GM18499 (cell line): ENCODE data around the gene CASTOR1.

Experiments used
- ATAC-seq: cut with Tn5 transposase; IDR thresholded peaks from one replicate; pipeline ENCODE4 v1.9.1; 2021; ENCODE audit warnings: moderate number of reproducible peaks; ENCODE audit not compliant: insufficient read depth, unreplicated experiment

The CASTOR1 gene

DNA sequence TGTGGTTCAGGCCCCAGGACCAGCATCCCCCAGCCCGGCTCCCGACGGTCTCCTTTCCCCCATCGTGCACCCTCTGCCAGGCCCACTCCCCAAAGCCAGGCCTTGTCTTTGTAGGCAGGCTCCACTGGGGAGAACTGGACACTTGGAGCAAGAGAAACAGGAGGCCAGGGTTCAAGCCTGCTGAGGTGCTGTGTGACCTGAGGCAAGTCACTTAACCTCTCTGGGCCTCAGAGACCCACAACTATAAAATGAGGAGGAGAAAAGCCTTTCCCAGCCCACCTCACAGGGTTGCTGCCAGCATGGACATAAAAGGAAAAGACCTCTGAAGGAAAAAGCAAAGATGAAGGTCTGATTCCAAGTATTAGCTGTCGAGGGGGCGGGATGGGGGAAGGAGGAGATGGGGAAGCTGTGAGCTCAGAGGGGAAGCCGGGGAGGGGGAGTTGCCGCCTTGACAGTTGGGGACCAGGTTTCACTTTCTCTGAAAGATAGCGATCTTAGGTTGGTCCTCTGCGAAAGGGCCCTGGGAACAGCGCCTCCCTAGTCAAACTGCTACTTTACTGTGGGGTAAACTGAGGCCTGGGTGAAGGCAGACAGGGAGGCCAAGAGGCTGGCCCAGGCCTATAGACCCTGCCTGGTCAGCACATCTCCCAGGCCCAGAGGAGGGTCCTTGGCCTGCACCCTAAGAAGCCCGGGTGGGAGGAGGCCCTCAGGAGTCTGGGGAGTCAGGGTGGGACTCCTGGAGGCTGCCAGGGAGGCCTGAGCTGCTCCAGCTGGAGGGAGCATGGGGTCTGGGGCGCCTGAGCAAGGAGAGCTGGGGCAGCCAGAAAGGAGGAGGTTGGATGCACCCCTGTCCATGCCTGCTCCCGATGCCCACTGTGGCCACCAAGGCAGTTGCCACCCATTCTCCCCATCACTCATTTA lies 21.7 kb downstream of the CASTOR1 start:
- no peak for ATAC-seq

DNA sequence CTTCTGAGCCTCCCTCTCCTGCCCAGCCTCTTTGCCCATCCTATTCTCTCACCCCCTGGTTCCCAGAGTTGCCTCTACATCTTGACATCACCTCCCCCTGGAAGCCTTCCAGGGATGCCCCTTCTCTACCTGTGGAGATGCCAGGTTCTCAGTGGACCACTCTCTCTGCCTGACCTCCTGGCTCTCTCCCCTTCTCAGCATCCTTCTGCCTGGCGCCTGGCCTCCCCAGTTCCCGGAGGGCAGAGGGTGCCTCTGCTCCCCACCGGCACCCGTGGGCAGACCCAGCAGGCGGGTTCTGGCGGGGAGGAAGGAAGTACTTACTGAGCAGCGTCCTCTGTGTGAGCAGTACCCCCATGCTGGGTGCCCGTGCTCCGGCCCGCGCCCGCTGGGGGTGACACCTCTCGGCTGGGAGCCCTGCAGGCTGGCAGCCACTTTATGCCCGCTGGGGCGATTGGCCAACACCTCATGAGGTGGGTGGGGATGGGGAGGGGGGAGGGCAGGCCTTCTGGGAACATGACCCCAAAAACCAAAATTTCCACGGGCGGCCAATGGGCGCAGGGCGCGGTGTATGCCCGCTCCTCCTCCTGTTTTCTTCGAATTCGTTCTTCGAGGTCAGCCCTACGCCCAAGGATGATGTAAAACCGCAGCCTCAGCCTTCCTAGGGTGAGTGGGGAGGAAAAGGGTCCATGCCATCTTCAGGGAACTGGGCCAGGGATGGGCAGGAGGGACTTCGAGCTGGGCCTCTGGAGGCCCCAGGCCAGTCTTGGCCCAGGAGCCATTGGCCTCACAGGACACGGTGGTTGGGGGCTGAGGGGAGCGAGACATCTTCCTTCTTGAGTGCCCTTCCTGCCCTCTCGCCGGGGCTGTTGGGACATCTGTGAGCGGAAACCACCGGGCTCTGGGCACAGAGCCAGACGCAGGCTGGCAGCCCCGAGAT lies 22.6 kb downstream of the CASTOR1 start, which contains the start of gene OSM:
OSM (minus strand) TSS at position 407 of the 937 bp plus-strand sequence; CDS start at position 355, 52 bp downstream.
- no peak for ATAC-seq

DNA sequence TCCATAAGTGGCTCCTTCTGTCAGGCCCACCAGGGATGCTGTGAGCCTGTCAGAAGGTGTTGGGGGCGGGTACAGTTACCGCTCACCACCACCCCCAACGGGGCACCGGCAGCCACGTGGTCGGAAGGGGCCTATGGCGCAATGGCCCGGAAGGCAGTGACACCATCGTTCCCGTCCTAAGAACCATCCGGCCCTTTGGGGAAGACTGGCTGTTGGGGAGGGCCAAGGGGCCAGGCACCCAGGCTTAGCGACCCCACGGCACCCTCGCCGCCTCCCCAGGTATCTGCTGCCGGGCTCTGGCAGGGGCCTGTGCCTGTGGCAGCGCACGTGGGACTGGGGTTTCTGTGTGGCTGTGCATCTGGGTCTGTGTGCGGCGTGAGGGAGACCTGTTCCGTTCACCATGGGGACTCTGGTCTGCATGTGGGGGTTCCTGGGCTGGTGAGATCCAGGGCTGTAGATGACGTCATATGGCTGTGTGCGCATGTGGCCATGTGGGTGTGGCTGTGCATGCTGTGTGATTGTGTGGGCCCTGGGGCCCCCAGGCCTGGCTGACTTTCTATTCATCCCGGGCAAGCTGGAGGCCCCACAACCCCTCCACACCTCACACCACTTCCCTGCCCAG lies 23.4 kb downstream of the CASTOR1 start:
- ATAC-seq = peak; percentile 43

DNA sequence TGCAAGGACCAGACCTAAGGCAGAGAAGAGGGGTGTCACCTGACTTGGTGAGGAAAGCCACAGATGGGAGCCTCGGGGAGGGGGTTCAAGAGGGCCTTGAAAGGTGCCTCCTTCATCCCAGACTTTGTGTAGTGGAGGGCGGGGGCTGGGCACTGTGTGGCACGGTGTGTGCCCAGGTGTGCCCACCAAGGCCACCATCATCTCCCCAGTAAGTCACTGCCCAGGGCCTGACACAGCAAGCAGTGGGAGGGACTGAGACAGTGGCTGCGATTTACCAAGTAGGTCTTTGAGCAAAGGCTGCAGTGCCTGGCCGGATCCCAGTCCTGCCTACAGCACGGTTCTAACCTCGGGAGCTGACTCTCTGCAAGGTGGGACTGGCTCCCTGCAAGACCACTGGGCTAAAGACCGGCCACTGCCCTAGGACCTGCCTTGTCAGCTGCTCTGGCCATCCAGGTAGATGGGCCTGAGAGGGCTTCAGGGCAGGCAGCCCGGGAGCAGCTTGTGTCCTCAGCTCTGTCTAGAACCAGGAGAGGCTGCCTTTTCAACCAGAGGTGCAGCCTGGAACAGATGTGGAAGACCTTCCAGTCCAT lies 24.1 kb downstream of the CASTOR1 start:
- ATAC-seq = no peak

DNA sequence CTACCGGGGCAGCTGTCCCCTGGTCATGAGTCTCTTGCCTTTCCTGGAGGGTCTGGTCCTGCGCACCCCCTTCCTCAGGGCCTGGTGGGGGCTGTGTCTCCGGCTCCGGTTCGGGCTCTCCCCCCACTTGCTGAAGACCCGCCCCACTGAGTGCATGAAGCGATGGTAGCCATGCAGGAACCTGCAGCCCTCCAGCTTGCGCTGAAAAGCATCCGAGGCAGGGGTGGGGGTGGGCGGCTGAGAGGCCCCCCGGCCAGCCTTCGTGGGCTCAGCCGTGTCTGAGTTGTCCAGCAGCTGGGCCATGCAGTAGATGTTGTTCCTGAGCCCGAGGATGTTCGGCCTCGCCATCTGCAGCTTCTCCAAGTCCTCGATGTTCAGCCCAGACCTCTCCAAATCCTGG lies 25.4 kb downstream of the CASTOR1 start:
- ATAC-seq = no peak

DNA sequence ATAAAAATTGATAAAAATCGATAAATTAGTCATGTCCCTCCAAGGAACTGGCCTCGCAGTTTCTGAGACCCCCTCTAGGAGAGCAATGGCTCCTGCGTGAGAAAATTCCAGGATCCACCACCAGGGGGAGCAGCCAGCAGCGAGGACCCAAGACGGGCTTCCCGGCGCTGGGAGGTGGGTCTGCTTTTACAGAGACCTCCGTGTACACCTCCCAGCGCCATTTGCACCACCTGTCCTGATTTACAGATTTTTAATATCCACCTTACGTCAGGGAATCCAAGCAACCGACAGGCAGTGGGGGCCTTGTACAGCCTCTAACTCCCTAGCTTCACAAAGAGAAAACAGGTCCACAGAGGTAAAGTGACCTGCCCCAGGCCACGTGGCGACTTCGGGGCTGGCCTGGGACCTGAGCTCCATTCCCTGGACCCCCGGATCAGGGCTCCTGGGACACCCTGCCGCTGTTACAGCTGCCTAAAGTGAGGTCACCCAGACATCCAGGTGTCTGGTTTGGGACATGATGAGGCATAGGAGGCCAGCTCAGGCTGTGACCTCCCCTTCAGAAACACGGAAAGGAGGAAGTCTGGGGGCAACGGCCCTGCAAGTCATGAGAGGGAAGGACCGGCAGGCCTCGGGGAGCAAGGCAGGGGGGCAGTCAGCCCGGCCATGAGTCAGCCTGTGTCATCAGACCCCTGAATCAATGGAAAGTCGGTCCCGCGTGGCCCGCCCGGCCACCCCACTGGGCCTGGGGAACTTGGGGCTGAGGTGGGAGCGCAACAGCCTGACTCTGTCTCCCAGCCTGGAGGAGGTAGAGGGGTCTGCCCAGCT lies 26.2 kb downstream of the CASTOR1 start:
- no peak for ATAC-seq

DNA sequence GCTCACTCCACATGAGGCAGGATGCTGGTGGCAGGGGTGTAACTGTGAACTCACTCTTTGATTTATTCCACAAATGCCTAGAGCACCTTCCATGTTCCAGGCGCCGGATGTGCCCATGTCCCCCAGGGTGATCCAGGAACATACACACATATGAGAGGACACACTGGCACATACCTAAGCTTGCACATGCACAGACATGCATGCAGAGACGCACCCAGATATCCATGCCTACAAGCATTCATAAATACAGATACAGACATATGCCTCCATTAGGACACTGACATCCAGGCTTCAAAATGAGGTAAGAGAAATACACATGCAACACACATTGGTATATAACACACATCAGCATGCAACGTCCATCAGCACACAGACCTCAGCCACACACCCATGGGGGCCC lies 27.2 kb downstream of the CASTOR1 start:
- ATAC-seq = no peak

DNA sequence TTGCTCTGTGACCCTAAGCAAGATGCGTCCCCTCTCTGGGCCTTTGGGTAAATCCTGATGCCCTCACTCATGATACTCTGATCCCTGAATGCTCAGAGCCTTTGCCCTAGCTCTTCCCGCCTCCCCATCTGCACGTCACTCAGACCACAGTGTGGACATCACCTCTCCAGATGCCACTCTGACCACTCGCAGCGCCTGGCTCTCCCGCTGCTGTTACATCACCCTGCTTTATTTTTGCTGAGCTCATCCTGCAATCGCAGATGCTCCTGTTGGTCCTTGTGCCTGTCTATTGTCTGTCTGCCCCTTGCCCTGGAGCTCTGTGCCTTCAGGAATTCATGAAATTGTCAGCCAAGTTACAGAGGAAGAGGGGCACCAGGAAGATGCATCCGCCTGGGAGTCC lies 28.2 kb downstream of the CASTOR1 start:
- ATAC-seq = no peak

DNA sequence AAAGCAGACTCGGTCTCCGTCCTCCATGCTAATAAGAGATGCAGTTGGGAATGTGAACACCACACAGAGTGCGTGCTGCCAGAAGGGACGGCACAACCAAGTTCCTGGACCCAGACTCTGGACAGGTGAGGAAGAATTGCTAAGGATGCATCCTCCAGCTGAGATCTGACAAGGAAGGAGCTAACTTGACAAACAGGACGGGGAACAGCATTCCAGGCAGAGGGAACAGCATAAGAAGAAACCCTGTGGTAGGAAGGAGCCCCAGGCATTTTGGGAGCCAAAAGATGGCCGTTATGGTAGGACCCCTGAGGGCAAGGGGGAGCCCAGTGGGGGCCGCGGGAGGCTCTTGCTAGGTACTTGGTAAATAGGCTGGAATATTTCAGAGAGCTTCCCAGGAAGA lies 28.6 kb downstream of the CASTOR1 start:
- ATAC-seq = no peak

DNA sequence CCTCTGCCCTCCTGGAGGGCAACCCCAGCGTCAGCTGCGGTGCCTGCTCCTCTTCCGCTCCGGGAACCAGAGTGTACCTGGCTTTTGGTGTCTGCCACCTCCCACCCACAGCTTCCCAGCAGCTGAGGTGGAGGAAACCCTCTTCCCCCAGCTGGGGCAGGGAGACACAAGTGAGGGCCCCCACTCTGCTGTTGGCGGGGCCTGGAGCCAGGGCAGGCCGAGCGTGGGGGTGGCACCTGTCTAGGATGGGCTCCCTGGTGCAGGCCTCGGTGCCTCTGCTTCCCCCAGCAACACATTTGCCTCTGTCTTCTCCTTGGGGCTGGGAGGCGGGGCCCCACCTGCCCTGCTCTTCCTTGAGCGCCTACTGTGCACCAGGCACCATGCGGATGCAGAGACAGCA lies 29.0 kb downstream of the CASTOR1 start:
- ATAC-seq = no peak

DNA sequence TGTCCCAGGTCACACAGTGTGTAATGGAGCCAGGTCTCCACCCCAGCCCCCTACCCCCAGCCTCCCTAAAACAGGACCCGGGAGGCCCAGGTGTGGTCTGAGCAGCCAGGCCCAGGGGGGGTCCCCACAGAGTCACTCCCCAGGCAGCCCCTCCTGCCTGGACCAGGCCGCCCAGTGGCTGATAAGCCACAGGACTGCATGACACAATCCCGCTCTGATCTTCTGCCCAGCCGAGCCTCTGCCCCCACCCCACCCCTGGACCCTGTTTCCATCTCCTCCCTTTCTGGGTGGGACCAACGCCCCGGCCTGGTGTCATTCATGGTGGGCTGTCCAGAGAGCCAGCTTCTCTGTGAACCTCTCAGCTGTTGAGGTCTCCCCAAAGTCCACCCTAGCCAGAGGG lies 35.0 kb downstream of the CASTOR1 start:
- ATAC-seq = no peak

DNA sequence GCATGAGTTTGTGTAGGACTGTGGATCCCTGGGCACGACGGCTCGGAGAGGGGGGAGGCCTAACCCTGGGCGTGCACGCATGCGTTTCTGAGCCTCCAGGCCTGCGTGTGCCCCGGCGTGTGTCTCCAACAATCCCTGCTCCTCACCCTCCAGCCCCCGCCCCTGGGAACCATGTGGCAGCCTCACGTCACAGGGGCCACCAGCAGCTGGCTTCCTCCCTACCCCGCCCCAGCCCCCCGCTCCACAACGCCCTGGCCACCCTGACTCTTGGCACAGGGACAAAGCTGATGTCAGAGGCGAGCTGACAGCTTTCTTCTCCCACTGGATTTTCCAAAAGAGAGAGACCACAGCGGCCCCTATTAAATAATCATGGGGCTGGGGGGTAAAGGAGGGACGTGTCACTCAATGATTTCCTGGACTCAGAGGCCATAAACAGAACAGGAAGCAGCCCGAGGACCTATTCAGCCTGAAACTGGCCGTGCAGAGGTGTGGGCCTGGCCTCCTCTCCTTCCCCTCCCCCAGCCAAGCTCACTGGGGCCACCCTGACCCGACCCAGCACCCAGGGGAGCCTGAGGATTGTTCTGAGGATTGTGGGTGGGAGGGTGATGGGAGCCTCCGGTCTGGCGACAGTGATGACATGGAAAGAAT lies 36.0 kb downstream of the CASTOR1 start:
- ATAC-seq = no peak

DNA sequence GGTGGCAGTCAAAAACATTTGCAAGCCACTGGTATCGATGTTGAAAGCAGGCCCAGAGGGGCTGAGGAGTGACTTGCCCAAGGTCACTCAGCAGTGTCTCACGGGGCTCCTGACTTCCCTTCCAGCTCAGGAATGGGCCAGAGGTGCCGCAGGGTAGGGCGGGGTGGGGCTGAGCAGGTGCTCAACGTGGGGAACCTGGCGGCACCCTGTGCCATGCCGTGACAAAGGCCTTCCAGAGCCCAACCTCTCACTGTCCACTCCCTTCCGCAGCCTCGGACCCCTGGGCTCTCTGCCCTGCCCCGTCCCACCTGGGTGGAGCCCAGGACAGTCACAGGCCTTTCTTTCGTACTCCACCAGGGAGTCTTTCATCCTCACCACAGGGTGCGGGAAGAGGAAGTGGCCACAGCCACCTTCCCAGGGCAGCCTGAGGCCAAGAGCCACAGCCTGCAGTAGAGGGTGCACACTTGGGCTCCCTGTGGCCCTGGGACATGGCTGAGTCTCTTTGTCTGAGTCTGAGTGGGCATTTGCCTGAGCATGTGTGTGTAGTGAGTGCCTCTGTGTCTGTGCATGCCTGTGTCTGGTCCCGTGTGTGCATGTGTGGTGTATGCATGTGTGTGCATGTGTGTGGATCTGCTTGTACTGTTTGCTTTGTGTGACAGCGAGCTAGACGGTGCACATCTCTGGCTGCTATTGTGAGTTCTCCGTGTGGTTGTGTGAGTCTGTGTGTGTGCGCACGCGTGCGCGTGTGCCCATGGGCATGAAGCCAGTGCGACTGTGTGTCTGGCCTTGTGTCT lies 36.7 kb downstream of the CASTOR1 start:
- no peak for ATAC-seq

DNA sequence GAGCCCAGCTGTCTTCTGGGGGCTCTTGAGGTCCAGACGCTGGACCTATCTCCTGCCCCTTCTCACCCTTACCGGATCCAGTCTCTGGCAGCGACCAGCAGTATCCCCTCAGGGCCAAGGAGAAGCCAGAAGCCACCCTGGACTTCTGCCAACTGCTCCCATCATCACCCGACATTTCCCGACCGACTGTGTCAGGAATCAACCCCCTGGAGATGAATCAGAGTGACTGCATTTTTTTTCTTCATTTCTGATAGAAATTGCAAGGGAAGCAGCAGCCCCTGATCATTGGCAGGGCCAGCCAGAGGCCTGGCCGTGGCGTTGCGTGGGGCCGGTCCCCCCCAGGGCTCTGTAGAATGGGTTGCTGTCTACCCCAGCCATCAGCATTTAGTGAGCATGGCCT lies 37.6 kb downstream of the CASTOR1 start:
- ATAC-seq = no peak

DNA sequence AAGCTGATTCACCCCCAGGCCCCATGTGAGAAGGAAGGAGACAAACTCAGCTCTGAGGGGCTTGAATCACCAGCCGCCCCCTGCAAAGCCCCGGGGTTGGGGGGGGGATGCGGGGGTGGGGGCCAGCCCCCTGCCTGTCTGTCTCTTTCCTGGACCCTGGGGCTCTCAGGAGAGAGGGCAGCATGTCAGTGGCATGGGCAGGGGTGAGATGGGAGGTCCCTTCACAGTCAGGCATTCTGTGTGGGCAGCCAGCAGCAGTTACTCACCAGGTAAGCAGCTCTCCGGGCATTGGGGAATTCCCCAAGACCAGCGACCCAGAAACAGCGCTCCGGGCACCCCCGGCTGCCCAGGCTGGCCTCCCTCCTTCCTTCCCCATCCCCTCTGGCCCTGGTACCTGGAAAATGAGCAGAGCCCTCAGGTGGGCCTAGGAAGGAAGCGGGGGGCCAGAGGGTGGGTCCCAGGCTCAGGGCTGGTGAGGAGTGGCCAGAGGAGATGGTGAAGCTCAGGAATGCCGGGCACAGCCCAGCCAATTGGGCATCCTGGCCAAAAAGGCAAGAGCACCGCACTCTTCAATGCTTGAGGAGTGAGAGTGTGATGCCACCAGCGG lies 38.5 kb downstream of the CASTOR1 start:
- ATAC-seq = no peak

DNA sequence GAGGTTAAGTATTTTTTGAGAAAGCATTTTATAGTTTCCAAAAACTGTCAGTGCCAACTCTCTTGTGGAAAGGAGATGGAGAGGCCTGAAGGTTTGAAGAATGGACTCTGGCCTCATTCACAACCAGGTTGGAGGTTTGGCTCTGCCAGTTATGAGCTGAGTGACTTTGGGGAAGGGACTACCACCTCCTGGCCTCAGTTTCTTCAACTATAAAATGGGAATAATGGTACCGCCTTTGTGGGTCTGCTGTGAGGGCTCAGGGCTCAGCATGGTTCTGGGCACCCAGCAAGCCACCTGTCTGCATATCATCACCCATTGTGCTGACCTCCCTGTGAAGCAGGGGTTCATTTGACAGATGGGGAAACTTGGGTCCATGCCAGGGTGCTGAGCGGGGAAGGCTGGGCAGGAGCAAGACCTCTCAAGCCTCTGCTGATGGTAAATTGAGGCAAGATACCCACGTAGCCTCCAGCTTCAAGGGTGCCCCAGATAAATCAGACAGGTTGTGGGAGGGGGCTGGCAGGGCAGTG lies 39.2 kb downstream of the CASTOR1 start:
- no peak for ATAC-seq
